NCI-H774 (cell line): ENCODE data around the gene NKX1-1.

Experiments
- DNase-seq: peaks from one replicate; lab custom pipeline; 2025; lab: John Stamatoyannopoulos, UW

Gene NKX1-1

GRCh38 chr4:1416948-1417260 is 10.7 kb upstream of the NKX1-1 start:
- DNase-seq, result no peak

GRCh38 chr4:1416051-1416947 is 10.1 kb upstream of the NKX1-1 start:
- no peak for DNase-seq

DNA sequence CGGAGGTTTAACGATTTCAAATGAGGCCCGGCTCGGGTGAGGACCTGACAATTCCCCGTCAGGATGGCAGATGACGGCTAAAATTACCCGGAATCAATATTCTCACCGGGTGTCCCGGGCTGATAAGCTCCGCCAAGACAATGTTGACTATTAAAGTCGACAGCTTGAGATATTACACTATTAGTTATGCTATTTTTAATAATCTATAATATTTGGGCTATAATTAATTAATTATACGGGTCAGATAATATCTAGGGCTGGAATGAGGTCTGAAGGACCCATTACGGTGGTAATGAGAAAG is 9.4 kb upstream of the NKX1-1 start:
- DNase-seq, result no peak

DNA sequence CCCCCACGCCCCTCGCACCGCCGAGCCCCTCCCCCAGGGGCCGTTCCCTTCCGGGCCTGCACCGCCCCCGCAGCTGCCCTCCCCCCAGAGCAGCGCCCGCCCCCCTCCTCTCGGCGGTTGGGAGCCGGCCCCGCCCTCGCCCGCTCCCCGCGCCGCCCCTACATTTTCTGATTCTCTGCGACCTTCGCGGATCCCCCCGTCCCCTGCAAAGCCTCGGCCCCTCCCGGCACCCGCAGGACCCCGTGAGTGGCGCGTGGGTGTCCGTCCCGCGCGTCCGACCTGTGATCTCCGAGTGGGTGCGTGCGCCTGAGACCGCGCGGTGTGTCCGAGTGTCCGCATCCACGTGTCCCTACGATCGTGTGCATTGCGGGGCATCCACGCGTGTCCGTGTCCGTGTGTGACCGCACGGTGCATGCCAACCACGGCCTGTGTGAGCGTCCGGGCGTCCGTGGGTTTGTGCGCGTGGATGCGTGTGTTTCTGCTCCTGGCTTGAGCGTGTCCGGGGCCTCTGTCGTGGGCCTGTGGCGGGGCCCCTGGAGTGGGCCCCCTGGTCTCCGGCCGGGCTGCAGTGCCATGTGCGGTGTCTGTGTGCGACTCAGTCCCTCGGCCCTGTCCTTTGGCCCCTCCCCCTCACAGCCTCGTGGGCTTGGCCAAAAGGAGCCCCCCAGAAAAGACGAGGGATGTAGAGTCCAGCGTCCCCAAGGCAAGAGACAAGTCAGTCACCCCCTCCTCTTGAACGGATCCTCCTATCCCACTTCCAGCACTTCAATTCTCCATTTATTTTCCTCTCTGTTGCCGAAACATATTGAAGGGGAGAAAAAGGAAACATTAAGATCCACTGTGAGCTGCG is 8.8 kb upstream of the NKX1-1 start:
- DNase-seq, result no peak

- DNase-seq, result no peak
Observed at GRCh38 chr4:1413687-1414479, 7.6 kb upstream of the NKX1-1 start.

DNA sequence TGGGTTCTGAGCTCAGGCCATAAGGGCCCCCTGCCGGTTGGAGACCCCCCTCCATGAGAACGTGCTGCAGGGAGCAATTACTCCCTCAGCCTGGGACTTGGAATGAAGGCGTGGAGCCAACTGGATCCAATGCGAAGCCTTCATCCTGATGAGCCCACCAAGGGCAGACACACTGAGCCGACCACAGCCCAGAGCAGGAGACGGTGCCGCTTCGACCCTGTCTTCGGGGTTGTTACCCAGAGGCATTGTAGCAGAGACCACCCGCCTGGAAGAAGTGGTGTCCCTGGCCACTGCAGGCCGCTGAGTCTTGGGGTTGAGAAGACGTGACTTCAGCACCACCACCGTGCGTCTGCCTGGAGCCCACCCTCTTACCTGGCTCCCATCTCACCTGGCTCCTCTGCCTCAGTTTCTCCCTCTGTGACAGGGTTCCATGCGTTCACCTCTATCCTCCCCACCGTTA is 7.0 kb upstream of the NKX1-1 start:
- DNase-seq, result no peak

- DNase-seq, result no peak
Observed at GRCh38 chr4:1412376-1413203, 6.3 kb upstream of the NKX1-1 start.

- no peak for DNase-seq
Observed at GRCh38 chr4:1411436-1412375, 5.5 kb upstream of the NKX1-1 start.

GRCh38 chr4:1410491-1411325 is 4.5 kb upstream of the NKX1-1 start:
- DNase-seq, result no peak

GRCh38 chr4:1409491-1410425 is 3.5 kb upstream of the NKX1-1 start:
- no peak for DNase-seq

DNA sequence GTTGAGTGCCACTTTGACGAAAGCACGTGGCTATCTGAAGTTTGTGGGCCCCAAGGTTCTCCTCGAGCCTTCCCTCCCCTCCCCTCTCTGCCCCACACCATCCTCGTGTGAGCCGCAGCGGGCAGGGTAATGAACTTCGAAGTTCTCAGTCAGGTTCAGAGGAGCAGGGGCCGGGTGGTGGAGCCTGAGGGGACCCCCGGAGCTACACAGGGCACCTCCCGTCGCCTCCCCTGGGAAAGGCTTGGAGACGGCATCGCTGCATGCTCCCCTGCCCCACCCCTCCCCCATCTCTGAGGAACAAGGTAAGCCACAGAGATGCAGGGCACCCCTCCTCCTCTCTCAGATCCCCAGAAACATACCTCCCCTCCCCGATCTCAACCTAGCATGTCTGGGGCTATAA is 2.8 kb upstream of the NKX1-1 start:
- no peak for DNase-seq

DNA sequence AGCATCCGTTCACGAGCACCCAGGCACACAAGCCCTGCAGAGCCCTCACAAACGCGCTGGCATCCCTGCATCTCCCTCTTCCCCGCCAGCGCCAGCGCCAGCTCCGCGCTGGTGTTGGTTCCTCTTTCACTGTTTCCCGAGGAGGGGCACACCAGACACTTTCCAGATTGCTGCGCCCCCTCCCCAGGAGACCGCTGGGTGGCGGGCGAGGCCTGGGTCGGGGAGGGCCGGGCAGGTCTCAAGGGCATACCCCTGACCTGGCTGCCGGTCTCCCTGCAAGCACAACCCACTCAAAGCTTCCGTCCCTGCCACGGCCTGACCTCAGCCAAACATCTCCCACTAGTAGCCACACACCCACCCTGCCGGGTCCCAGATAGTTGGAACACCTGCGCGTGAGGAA is 2.2 kb upstream of the NKX1-1 start:
- no peak for DNase-seq

- DNase-seq, result no peak
Observed at GRCh38 chr4:1407657-1408333, 1.6 kb upstream of the NKX1-1 start.

DNA sequence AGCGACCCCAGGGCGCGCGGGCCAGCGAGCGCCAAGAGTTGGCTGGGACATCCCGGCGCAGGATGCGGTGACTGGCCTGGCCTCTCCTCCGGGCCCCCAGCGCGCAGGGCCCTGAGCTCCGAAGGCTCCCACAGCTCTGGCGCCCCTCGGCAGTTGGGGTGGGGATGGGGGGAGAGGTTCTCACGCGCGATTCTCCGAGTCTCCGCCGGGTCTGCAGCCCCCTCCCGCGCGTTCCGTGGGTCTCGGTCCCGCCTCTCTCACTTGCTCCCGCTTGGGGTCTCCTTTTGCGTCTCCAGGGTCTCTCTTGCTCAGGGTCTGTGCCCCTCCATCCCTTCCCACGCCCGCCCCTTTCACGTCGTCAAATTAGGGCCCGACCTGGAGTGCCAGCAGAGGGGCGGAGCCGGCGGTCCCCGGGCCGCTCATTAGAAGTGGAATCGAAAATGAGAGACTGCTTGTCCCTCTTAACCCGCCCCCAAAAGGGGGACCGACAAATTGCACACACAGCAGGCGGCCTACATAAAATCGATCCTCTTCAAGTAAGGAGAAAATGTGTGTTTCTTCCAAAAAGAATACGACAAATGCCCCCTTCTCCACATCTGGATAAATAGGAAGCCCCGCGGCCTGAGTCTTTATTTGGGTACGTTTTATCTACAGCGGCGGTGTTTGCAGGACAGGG is 877 bp upstream of the NKX1-1 start:
- no peak for DNase-seq

DNA sequence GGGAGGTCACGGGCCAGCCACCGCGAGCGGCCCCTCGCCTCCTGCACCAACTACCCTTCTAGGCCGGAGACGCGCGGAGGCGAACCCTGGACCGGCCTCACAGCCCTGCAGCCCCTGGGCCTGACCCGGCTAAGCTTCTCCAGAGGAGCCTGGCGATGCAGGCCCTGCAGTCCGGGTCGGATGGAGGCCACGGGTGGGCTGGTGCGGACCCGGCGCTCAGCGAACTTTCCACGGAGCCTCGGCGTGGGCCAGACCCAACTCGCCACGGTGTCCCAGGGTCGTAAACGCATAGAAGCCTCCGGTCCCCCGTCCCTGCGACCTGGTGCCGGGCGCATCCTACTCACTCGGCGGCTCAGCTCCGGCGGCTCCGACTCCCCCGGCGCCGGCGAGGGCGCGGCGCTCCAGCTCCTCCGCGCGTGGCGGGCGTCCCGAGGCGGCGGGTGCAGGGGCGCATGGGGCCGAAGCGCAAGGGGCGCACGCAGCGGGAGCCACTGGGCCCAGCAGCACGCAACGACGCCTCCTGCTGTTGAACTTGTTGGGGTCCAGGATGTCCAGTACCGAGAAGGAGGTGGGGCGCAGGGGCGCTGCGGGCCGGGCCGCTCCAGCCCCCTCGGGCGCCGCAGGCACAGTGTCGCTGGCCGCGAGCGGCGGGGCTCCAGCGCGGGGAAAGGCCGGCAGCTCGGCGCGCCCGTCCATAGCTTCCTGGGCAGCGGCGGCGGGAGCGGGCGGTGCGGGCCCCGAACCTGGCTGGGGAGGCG is 427 bp downstream of the NKX1-1 start:
- DNase-seq, result no peak

- no peak for DNase-seq
Observed at GRCh38 chr4:1405254-1405635, 997 bp downstream of the NKX1-1 start.
